H1 (cell line): ENCODE data around the gene CDK5RAP2. TPM values are rescaled to one million over a fixed set of nuclear protein-coding genes. Genes with fewer than 3 reads are reported as not detected.

ENCODE experiments used
- CTCF ChIA-PET: fragments of 300-600 bp; sonication (Branson Sonifier 250); formaldehyde crosslinking; loops from one replicate; lab custom pipeline; 2021; ENCODE audit not compliant: partially characterized antibody; lab: Charles Lee
- POLR2A ChIA-PET: fragments of 300-600 bp; sonication (Branson Sonifier 250); formaldehyde crosslinking; loops from one replicate; lab custom pipeline; 2021; ENCODE audit warnings: inconsistent platforms; ENCODE audit not compliant: partially characterized antibody; lab: Charles Lee
- DNase-seq, 2 experiments: peaks; one replicate each; pipeline versions ENCODE4 v3.0.0 to v3.0.0-alpha.2; 2010 to 2022; ENCODE audit warnings: low spot score in 2 of 2, low read depth in 1 of 2, mixed read lengths in 1 of 2
- FAIRE-seq: peaks from 2 replicates; lab custom pipeline; 2011; peaks lifted over from hg19 to GRCh38; lab: Jason Lieb, UNC
- H2AFZ ChIP-seq: 2 replicates; pipeline ENCODE4 v1.8.1; 2012; ENCODE audit warnings: low read length, inconsistent platforms
- H2AK5ac ChIP-seq: 2 replicates; pipeline ENCODE4 v1.6.1; 2013; ENCODE audit warnings: low read depth, low read length
- H2BK120ac ChIP-seq: replicated peaks from 2 replicates; pipeline ENCODE3; 2013; ENCODE audit warnings: low read depth, low read length, inconsistent platforms
- H2BK12ac ChIP-seq: 2 replicates; pipeline ENCODE4 v1.6.1; 2013; ENCODE audit warnings: low read depth, low read length
- H2BK15ac ChIP-seq: 2 replicates; pipeline ENCODE4 v1.6.1; 2013; ENCODE audit warnings: low read length
- H2BK20ac ChIP-seq: 2 replicates; pipeline ENCODE4 v1.6.1; 2013; ENCODE audit warnings: low read length
- H2BK5ac ChIP-seq: 2 replicates; pipeline ENCODE4 v1.6.1; 2013; ENCODE audit warnings: low read depth, low read length
- H3K14ac ChIP-seq: 2 replicates; pipeline ENCODE4 v1.6.1; 2013; ENCODE audit warnings: inconsistent platforms; ENCODE audit not compliant: insufficient read length
- H3K18ac ChIP-seq: 2 replicates; pipeline ENCODE4 v1.6.1; 2013; ENCODE audit warnings: low read length; ENCODE audit errors: extremely low read depth
- H3K23ac ChIP-seq: 2 replicates; pipeline ENCODE4 v1.6.1; 2013; ENCODE audit warnings: inconsistent platforms; ENCODE audit not compliant: insufficient read length
- H3K23me2 ChIP-seq: 2 replicates; pipeline ENCODE4 v1.6.1; 2013; ENCODE audit warnings: low read depth, low read length
- H3K27ac ChIP-seq: 2 replicates; pipeline ENCODE4 v1.6.1; 2011; ENCODE audit warnings: low read depth, low read length, inconsistent platforms
- H3K27me3 ChIP-seq, 4 experiments: replicated peaks in 1 of 4; 1 replicate in 1 of 4; 2 replicates in 3 of 4; pipeline versions ENCODE4 v1.6.1 to v1.8.1; 2011 to 2013; ENCODE audit warnings: low read length in 3 of 4, mild to moderate bottlenecking in 3 of 4, inconsistent platforms in 2 of 4, mixed read lengths in 2 of 4, moderate library complexity in 1 of 4; ENCODE audit not compliant: control insufficient read depth in 3 of 4, insufficient read depth in 3 of 4; ENCODE audit errors: extremely low read depth in 1 of 4
- H3K36me3 ChIP-seq, 4 experiments: 2 replicates each; pipeline versions ENCODE4 v1.6.1 to v1.8.1; 2011 to 2013; ENCODE audit warnings: mild to moderate bottlenecking in 4 of 4, low read length in 3 of 4, moderate library complexity in 2 of 4, control low read depth in 1 of 4, inconsistent platforms in 1 of 4; ENCODE audit not compliant: insufficient read depth in 4 of 4, control insufficient read depth in 2 of 4
- H3K4ac ChIP-seq: replicated peaks from 2 replicates; pipeline ENCODE3; 2013; ENCODE audit warnings: low read length, low read depth, mixed read lengths, inconsistent platforms; ENCODE audit not compliant: insufficient read length
- H3K4me1 ChIP-seq, 4 experiments: replicated peaks in 1 of 4; 1 replicate in 1 of 4; 2 replicates in 3 of 4; pipeline versions ENCODE4 v1.6.1 to v1.8.1; 2011 to 2013; ENCODE audit warnings: low read length in 3 of 4, inconsistent platforms in 2 of 4, mixed read lengths in 1 of 4; ENCODE audit not compliant: insufficient read depth in 4 of 4, control insufficient read depth in 3 of 4
- H3K4me2 ChIP-seq, 2 experiments: 2 replicates each; pipeline versions ENCODE4 v1.6.1 to v1.8.1; 2011 to 2013; ENCODE audit warnings: low read depth in 2 of 2, low read length in 2 of 2, control low read depth in 1 of 2, inconsistent platforms in 1 of 2, mild to moderate bottlenecking in 1 of 2; ENCODE audit not compliant: insufficient read depth in 1 of 2
- H3K4me3 ChIP-seq, 4 experiments: fragments of 200-600, 300-600 bp in 1 of 4; sonication (generic), shearing (Covaris generic), sonication (Bioruptor Twin) in 1 of 4; 2 replicates each; pipeline versions ENCODE4 v1.5.1 to v1.8.1; 2011 to 2016; ENCODE audit warnings: low read length in 4 of 4, low read depth in 3 of 4, control low read depth in 2 of 4, inconsistent platforms in 2 of 4, mild to moderate bottlenecking in 2 of 4, mixed read lengths in 1 of 4, moderate library complexity in 1 of 4; ENCODE audit not compliant: insufficient read depth in 2 of 4; ENCODE audit errors: extremely low read depth in 1 of 4
- H3K56ac ChIP-seq: replicated peaks from 2 replicates; pipeline ENCODE3; 2013; ENCODE audit warnings: low read depth, mild to moderate bottlenecking, mixed read lengths, low read length, inconsistent platforms; ENCODE audit not compliant: insufficient read length
- H3K79me1 ChIP-seq: 2 replicates; pipeline ENCODE4 v1.6.1; 2013; ENCODE audit warnings: low read depth, low read length, control low read depth
- H3K79me2 ChIP-seq, 2 experiments: 2 replicates each; pipeline versions ENCODE4 v1.6.1 to v1.8.1; 2012 to 2013; ENCODE audit warnings: low read length in 2 of 2, mild to moderate bottlenecking in 2 of 2, inconsistent platforms in 1 of 2; ENCODE audit not compliant: insufficient read depth in 2 of 2, control insufficient read depth in 1 of 2
- H3K9ac ChIP-seq, 4 experiments: replicated peaks in 1 of 4; 1 replicate in 1 of 4; 2 replicates in 3 of 4; pipeline versions ENCODE4 v1.6.1 to v1.8.1; 2011 to 2013; ENCODE audit warnings: low read depth in 3 of 4, low read length in 3 of 4, control low read depth in 2 of 4, mild to moderate bottlenecking in 2 of 4, moderate library complexity in 2 of 4, inconsistent platforms in 1 of 4; ENCODE audit errors: extremely low read depth in 1 of 4
- H3K9me3 ChIP-seq, 2 experiments: 2 replicates each; pipeline versions ENCODE4 v1.6.1 to v1.8.1; 2012 to 2013; ENCODE audit warnings: mild to moderate bottlenecking in 2 of 2, moderate library complexity in 2 of 2, control low read depth in 1 of 2, inconsistent platforms in 1 of 2, low read depth in 1 of 2, low read length in 1 of 2, mixed read lengths in 1 of 2; ENCODE audit not compliant: insufficient read depth in 2 of 2
- H4K20me1 ChIP-seq, 2 experiments: replicated peaks in 1 of 2; 2 replicates each; pipeline versions ENCODE3 to v1.8.1; 2011 to 2013; ENCODE audit warnings: inconsistent platforms in 2 of 2, low read length in 2 of 2, mild to moderate bottlenecking in 1 of 2; ENCODE audit not compliant: insufficient read depth in 2 of 2, control insufficient read depth in 1 of 2
- H4K5ac ChIP-seq: 2 replicates; pipeline ENCODE4 v1.6.1; 2013; ENCODE audit warnings: low read length, low read depth, mixed read lengths, inconsistent platforms; ENCODE audit not compliant: insufficient read length
- H4K8ac ChIP-seq: 2 replicates; pipeline ENCODE4 v1.8.0; 2013; ENCODE audit warnings: mild to moderate bottlenecking, moderate library complexity, low read length, inconsistent platforms; ENCODE audit not compliant: insufficient read depth; ENCODE audit errors: extremely low read depth
- H4K91ac ChIP-seq: replicated peaks from 2 replicates; pipeline ENCODE3; 2013; ENCODE audit warnings: low read length, mixed read lengths, inconsistent platforms; ENCODE audit not compliant: insufficient read length
- CBX8 ChIP-seq: fragments of 300-800, 300-1000 bp; sonication (generic); IDR thresholded peaks from 2 replicates; pipeline ENCODE4 v1.7.1; 2016; ENCODE audit warnings: low read depth, low read length, borderline replicate concordance
- CEBPB ChIP-seq: IDR thresholded peaks from 2 replicates; pipeline ENCODE4 v1.6.1; 2012; ENCODE audit warnings: low read depth, low read length
- CREB1 ChIP-seq: IDR thresholded peaks from 2 replicates; pipeline ENCODE4 v1.6.1; 2012; ENCODE audit warnings: inconsistent platforms
- CTBP2 ChIP-seq: IDR thresholded peaks from 2 replicates; pipeline ENCODE4 v1.7.0; 2011; ENCODE audit warnings: borderline replicate concordance, mild to moderate bottlenecking, moderate library complexity, mixed read lengths, low read length; ENCODE audit not compliant: insufficient read depth, insufficient read length
- EP300 ChIP-seq, 2 experiments: IDR thresholded peaks; 1 replicate in 1 of 2; 2 replicates in 1 of 2; pipeline ENCODE4 v1.6.1; 2011 to 2012; ENCODE audit warnings: low read depth in 2 of 2, low read length in 2 of 2, mild to moderate bottlenecking in 2 of 2, borderline replicate concordance in 1 of 2, inconsistent platforms in 1 of 2, moderate library complexity in 1 of 2
- FOSL1 ChIP-seq: IDR thresholded peaks from 2 replicates; pipeline ENCODE4 v1.6.1; 2011; ENCODE audit warnings: mild to moderate bottlenecking, low read depth, low read length, moderate library complexity; ENCODE audit not compliant: insufficient read depth
- GABPA ChIP-seq: IDR thresholded peaks from 2 replicates; pipeline ENCODE4 v1.6.1; 2011; ENCODE audit warnings: mild to moderate bottlenecking, low read length, moderate library complexity, borderline replicate concordance; ENCODE audit not compliant: insufficient read depth
- JUND ChIP-seq: IDR thresholded peaks from 2 replicates; pipeline ENCODE4 v1.6.1; 2011; ENCODE audit warnings: mild to moderate bottlenecking, improper control_type of control experiment, low read length
- KDM5A ChIP-seq: fragments of 200-600 bp; IDR thresholded peaks from 2 replicates; pipeline ENCODE4 v1.7.1; 2012; ENCODE audit warnings: mild to moderate bottlenecking, low read length, inconsistent platforms, mixed read lengths
- NRF1 ChIP-seq: IDR thresholded peaks from 2 replicates; pipeline ENCODE4 v1.6.1; 2011; ENCODE audit warnings: mild to moderate bottlenecking, low read depth, low read length, improper control_type of control experiment
- POLR2AphosphoS5 ChIP-seq: IDR thresholded peaks from 2 replicates; pipeline ENCODE4 v1.6.1; 2011; ENCODE audit warnings: low read depth, low read length
- RNF2 ChIP-seq: fragments of 200-900, 300-1000 bp; sonication (generic); IDR thresholded peaks from 2 replicates; pipeline ENCODE4 v1.7.1; 2016; ENCODE audit warnings: borderline replicate concordance, low read depth, mild to moderate bottlenecking, antibody characterized with exemption, low read length; ENCODE audit not compliant: poor library complexity, severe bottlenecking; ENCODE audit errors: missing control alignments
- SP1 ChIP-seq: IDR thresholded peaks from 2 replicates; pipeline ENCODE4 v1.6.1; 2011; ENCODE audit warnings: low read depth, low read length
- TAF7 ChIP-seq: optimal IDR thresholded peaks from 2 replicates; pipeline ENCODE3; 2011; ENCODE audit warnings: low read depth, mild to moderate bottlenecking, inconsistent platforms, low read length, moderate library complexity, borderline replicate concordance
- TBP ChIP-seq: IDR thresholded peaks from 2 replicates; pipeline ENCODE4 v1.6.1; 2011; ENCODE audit warnings: low read depth, low read length, improper control_type of control experiment
- WGBS, 2 experiments: shearing (Covaris generic) in 1 of 2; methylation state at CpG; one replicate each; pipeline versions ENCODE4 v1.1.6 to v1.1.7; 2013 to 2015; ENCODE audit warnings: low lambda C conversion rate in 2 of 2, mixed read lengths in 2 of 2, inconsistent platforms in 1 of 2, low coverage in 1 of 2, missing lambda C conversion rate in 1 of 2; ENCODE audit not compliant: insufficient replicate concordance in 2 of 2, insufficient coverage in 1 of 2, insufficient read length in 1 of 2; ENCODE audit errors: extremely low coverage in 1 of 2, missing lambda C conversion rate in 1 of 2; 5-methylcytosine and 5-hydroxymethylcytosine counted together
- polyA plus RNA-seq, 7 experiments: library from polyadenylated mRNA; depleted of rRNA in 3 of 7; stranded (reverse) in 5 of 7; unstranded in 2 of 7; fragments of >200 nt in 5 of 7; fragments of 200-250 nt in 2 of 7; gene quantifications; 1 replicate in 5 of 7; 2 replicates in 1 of 7; 4 replicates in 1 of 7; pipeline versions ENCODE4 v1.2.1 to v1.2.3, GENCODE V29; 2011 to 2013; ENCODE audit warnings: missing spikeins in 2 of 7, mixed read lengths in 2 of 7
- total RNA-seq: library from RNA; stranded (reverse); fragmentation: NEBNext Ultra II Directional; extraction: Animal tissue kit (Norgen Biotek cat#: 25700); gene quantifications from 2 replicates; pipeline ENCODE4 v1.2.1, GENCODE V29; 2021

The CDK5RAP2 gene
- total and polyA plus RNA-seq, 2 of the 8 experiments (the other 6 are each of a cell fraction or from before 2014, with no cell fraction given), result 19.8 to 49.4 TPM

- FAIRE-seq, result no peak
- POLR2A ChIA-PET, result interaction anchor here (0.8 kb wide), 1 partner anchor 21 kb away, joined by 3 read pairs; no protein-coding TSS in a partner anchor
- CTCF ChIA-PET, result no interaction called here
- TF ChIP-seq EP300 (IDR thresholded peaks at IDR 0.05; ENCODE audit: borderline replicate concordance in 1 of 2, low read depth in 2 of 2, low read length in 2 of 2) (no peak), FOSL1 (no peak), RNF2 (no peak), POLR2AphosphoS5 (no peak), JUND (no peak), GABPA (no peak), CEBPB (no peak), CREB1 (no peak), CBX8 (no peak), TBP (no peak), TAF7 (no peak), SP1 (no peak), CTBP2 (no peak), NRF1 (no peak), KDM5A (no peak)
Observed at GRCh38 chr9:120558454-120558853, 21.5 kb downstream of the CDK5RAP2 start.

More at GRCh38 chr9:120558454-120558853, 21.5 kb downstream of the CDK5RAP2 start:
- WGBS, 2 experiments, result 85% methylated on average over 3 of the region's 3 CpGs; no CpG with 5 or more reads in 1 of the 2 experiments
- H2AFZ ChIP-seq, result no peak overlapping the region
- H4K20me1 ChIP-seq, result peaks cover 7 to 11% of the 10 kb centered on the region in 2 experiments
- H3K9ac ChIP-seq, result no peak overlapping the region
- no peak overlapping the region for H4K5ac ChIP-seq
- peaks cover 15% of the 10 kb centered on the region; the same call in 1 of the 2 replicates for H3K79me1 ChIP-seq
- no peak overlapping the region for H3K4me2 ChIP-seq
- no peak overlapping the region for H3K27ac ChIP-seq
- no peak overlapping the region for H2BK5ac ChIP-seq
- no peak overlapping the region for H2BK12ac ChIP-seq
- no peak overlapping the region for H4K8ac ChIP-seq
- no peaks in the 10 kb centered on the region for H3K23me2 ChIP-seq
- no peaks in the 10 kb centered on the region for H3K27me3 ChIP-seq
- no peak overlapping the region for H3K56ac ChIP-seq
- no peak overlapping the region for H2BK120ac ChIP-seq
- no peak overlapping the region for H2BK15ac ChIP-seq
- peaks cover 0 to 44% of the 10 kb centered on the region in 2 experiments; a peak in 2 of 4 replicates for H3K79me2 ChIP-seq
- H2BK20ac ChIP-seq, result no peak overlapping the region
- H3K18ac ChIP-seq, result no peak overlapping the region
- H3K4me1 ChIP-seq, result no peaks in the 10 kb centered on the region
- no peak overlapping the region for H3K23ac ChIP-seq
- H2AK5ac ChIP-seq, result no peak overlapping the region
- H3K4ac ChIP-seq, result no peak overlapping the region
- H3K9me3 ChIP-seq, result no peaks in the 10 kb centered on the region
- H3K36me3 ChIP-seq, result peaks cover 0 to 4% (median 1%) of the 10 kb centered on the region in 4 experiments; a peak in 4 of 8 replicates
- DNase-seq, result no peak
- no peak overlapping the region for H4K91ac ChIP-seq
- no peak overlapping the region for H3K14ac ChIP-seq
- no peak overlapping the region for H3K4me3 ChIP-seq
